Transverse colon (tissue), 4 donors: ENCODE data around the gene BCKDK.

ENCODE experiments used
- CTCF ChIP-seq, 5 experiments: fragments of 200-600 bp in 3 of 5; fragments of 450-650 bp in 2 of 5; sonication (generic) in 3 of 5; IDR thresholded peaks; 1 replicate in 2 of 5; 2 replicates in 3 of 5; pipeline ENCODE4 v1.5.1; 2016 to 2017; ENCODE audit warnings: antibody characterized with exemption in 5 of 5, inconsistent platforms in 3 of 5, mild to moderate bottlenecking in 2 of 5, moderate library complexity in 1 of 5
- EP300 ChIP-seq: sonication (generic); formaldehyde crosslinking; IDR thresholded peaks from one replicate; pipeline ENCODE4 v1.6.1; 2017; ENCODE audit warnings: antibody characterized with exemption, low read depth
- POLR2A ChIP-seq: fragments of 450-650 bp; IDR thresholded peaks from one replicate; pipeline ENCODE4 v1.6.1; 2016; ENCODE audit warnings: antibody characterized with exemption, mild to moderate bottlenecking, moderate library complexity
- POLR2AphosphoS5 ChIP-seq, 3 donors: sonication (generic); formaldehyde crosslinking; IDR thresholded peaks; one replicate each; pipeline ENCODE4 v1.6.1; 2016; ENCODE audit warnings: antibody characterized with exemption in 3 of 3

GRCh38 chr16:31143011-31143693 is 35.0 kb downstream of the BCKDK start:
- TF ChIP-seq CTCF (IDR thresholded peaks at IDR 0.05) = no peak
- TF ChIP-seq POLR2A = no peak
- no peak for TF ChIP-seq POLR2AphosphoS5 (IDR thresholded peaks at IDR 0.05)
- TF ChIP-seq EP300 = no peak
